DMS 273 (cell line): ENCODE data around the gene TNFRSF19.

ENCODE experiments used
- DNase-seq: peaks from one replicate; lab custom pipeline; 2025; ENCODE audit not compliant: unreplicated experiment; lab: John Stamatoyannopoulos, UW

TNFRSF19 gene

DNA sequence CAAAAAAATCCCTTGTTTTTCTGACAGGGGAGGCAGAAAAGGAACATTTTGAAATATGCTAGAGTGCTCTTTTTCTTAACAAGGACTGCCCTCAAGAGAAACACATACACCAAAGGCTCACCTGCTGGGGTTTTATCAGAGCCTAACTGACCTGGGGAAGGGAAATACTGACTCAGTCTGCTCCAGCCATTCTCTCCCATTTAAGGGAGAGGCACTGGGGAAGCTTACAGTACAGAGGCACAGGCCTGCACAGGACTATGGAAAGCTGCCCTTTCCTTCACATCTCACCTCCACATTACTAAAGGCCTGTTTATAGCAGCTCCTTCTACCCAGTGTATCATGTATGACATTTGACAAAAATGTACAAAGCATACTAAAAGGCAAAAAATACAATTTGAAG, 30.3 kb downstream of the TNFRSF19 start:
- DNase-seq = no peak

DNA sequence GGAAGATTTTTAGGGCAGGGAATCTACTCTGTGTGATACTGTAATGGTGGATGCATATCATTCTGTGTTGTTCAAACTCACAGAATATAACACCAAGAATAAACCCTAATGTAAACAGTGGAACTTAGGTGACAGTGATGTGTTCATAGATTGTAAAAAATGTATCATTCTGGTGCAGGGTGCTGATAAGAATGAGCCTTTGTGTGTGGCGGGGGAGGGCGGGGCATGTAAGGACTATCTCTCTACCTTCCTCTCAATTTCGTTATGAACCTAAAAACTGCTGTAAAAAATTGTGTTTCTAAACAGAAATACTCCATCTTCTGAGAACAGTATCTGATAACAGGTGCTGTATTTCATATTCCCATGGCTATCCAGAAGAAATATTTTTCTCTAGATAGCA, 35.6 kb downstream of the TNFRSF19 start:
- no peak for DNase-seq

DNA sequence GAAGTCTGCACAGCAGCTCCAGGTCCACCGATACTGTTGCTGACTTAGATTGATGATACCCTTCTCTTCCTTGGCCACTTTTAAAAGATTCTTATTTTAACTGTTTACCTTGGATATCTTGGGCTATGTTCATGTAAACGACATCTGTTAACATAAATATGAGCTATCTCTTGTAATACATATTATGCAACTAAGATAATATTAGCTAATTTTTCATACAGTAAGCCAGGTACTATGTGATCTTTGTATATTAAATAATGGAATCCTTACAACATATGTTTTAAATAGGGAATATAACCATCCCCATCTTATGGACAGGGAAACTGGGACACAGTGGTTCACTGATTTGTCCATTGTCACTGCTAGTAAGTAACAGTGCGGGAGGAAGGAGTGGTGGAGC, 37.9 kb downstream of the TNFRSF19 start:
- DNase-seq = no peak

DNA sequence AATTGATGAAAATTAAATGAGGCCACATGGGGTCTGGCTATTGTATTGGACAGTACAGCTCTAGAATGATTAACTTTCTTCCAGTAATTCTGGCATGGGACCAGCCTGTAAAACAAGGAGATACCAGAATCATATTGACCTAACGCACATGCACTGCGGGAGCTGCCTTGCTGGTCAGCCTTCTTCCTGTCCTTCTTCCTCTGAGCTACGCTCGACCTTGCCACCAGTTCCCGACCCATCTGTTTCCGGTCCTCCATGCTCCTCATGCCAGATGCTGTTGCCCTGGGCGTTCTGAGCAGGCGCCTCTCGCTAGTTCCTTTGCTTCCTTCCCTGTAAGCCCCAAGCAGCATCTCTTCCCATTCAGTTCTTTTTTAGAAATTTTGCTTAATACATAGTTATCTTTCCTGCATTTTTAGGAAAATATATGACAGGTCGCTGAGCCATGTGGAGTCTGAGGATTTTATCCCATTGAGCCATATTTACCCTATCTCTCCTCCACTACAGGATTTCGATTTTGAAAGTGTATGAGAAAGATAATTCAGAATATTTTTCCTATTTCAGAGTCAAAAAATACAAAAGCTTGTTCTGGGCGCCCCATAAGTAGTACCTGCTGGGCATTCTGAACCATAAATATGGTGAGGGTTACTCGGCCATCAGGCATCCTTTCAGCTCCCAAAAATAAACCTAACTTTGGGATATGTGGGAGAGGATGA, 38.6 kb downstream of the TNFRSF19 start:
- peak; percentile 90 for DNase-seq

DNA sequence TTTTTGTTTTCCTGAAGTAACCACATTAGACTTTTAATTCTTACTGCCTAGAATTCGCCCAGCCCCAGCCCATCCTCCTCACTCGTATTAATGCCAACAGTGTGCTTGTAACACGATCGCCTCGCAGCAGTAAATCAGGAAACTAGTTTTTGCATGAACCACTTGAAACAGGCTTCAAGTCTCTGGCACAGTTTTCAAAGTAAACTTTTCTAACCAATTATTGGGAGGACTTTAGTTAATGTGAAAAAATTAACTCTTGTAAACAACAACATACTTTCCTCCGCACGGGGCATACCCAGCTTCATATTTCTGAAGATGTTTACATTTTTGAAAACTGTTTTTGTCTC, 39.2 kb downstream of the TNFRSF19 start:
- DNase-seq = peak; percentile 76

GRCh38 chr13:23609874-23610576, 39.8 kb downstream of the TNFRSF19 start:
- peak; percentile 38 for DNase-seq

- peak; percentile 34 for DNase-seq
These were observed 40.8 kb downstream of the TNFRSF19 start for GRCh38 chr13:23610966-23611491.

DNA sequence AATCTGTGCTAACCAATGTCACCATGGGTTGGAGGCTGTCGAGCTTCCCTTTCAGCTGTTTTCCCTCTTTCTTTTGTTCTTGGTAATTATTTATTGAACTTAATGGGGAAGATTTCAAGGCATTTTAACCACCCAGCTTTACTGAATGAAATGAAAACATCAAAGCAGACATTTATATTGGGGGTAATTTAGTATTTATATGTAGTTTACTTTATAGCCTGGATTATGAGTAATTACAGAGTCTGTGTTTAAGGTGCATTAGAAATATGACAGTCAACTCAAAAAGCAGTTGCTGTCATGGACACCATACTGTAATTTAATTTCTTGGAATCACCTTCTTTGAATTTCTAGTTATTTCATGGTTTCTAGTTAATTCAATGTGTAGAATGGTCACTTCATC, 42.0 kb downstream of the TNFRSF19 start:
- DNase-seq = no peak

DNA sequence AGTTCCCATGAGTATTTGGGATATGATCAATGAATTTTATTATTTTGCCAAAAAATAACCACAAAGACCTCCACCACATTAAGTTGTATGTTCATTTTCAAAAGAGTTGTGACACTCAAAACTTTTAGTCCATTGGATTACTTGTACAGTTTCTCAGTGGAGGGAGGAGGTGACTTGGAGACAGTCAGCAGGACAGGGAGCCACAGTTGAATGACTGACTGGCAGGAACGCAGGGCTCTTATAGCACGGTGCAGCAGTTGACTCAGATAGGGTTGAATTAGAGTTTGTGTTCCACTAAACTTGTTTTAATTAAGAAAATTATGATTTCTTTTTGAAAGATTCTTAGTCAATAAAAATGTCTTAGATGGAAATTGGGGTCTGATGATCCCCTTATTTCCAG, 42.5 kb downstream of the TNFRSF19 start:
- DNase-seq = no peak

DNA sequence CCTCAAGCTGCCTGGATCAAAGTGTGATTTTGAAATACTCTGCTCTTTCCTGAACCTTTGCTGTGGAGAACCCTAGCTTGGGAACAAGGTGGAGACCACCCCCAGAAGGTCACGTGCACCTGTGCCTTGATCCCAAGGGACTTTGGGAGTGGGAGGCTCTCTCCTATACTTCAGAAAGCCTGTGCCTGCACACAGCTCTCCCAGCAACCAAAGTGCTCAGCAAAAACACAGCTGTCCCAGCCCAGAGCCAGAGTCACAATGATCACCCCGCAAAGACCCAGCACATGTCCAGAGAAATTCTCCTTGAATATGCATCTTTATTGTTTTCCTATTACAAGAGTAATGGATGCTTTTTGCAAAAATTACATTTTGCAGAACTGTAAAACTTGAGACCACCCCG, 43.4 kb downstream of the TNFRSF19 start:
- no peak for DNase-seq

DNA sequence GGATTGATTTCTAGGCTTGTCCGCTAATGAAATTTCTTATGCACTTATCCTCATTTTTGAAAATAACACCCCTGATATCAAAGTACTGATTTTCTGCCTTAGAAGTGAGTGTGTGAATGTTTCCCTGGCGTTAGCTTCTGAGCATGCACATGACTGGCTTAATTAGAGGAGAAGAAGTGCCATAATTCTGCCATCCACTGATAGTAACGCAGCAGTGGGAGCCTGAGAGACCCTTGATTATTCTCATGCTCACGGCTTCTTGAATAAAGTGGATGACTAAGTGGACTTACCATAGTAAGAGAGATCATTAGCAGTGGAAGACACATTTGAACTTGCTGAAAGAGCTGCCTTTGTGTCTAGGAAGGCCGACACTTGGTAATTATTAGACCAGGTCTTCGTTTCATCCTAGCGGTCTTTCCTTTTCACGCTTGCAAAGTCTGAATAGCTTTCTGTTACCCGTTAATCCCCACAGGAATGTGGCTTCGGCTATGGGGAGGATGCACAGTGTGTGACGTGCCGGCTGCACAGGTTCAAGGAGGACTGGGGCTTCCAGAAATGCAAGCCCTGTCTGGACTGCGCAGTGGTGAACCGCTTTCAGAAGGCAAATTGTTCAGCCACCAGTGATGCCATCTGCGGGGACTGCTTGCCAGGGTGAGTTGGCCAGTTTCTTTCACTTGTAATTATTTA, 45.3 kb downstream of the TNFRSF19 start:
- DNase-seq = no peak

- no peak for DNase-seq
These were observed 46.0 kb downstream of the TNFRSF19 start for GRCh38 chr13:23616228-23616627.

GRCh38 chr13:23617551-23618024, 47.4 kb downstream of the TNFRSF19 start:
- DNase-seq = peak; percentile 62

DNA sequence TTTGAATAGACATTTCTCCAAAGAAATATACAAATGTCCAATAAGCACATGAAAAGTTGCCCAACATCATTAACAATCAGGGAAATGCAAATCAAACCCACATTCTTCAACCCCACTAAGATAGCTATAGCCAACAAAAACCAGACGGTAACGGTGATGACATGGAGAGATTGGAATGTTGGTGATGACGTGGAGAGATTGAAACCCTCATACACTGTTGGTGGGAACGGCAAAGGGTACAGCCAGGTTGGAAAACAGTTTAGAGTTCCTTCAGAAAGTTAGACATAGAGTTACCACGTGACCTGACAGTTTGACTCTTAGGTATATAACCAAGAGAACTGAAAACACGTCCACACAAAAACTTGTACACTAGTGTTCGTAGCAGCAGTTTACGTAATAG, 48.1 kb downstream of the TNFRSF19 start:
- peak; percentile 24 for DNase-seq

DNA sequence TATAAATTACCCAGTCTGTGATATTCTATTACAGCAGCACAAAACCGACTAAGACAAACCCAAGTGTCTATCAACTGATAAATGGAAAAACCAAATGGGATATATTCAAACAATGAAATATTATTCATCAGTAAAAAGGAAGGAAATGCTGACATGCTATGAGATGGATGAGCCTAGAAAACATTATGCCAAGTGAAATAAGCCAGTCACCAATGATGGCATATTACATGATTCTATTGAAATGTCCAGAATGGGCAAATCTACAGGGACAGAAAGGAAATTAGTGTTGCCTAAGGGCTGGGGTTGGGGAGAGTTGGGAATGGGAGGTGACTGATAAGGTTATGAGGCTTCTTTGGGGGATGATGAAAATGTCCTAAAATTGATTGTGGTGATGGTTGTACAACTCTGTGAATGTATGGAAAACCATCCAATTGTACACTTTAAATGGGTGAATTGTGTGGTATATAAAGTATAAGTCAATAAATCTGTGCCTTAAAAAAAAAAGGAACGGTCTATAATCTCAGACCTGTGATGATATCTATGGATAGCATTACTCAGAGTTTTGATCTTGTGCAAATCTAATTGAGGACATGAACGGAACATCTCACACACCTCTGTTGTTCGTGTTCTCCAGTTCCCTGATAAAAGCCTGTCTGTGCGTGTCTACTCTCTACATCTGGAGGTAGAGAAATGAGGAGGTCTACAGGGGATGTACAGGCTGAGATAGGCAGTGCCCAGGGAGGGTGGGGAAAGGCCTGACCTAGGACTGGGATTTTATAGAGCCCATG, 49.0 kb downstream of the TNFRSF19 start:
- DNase-seq = no peak

DNA sequence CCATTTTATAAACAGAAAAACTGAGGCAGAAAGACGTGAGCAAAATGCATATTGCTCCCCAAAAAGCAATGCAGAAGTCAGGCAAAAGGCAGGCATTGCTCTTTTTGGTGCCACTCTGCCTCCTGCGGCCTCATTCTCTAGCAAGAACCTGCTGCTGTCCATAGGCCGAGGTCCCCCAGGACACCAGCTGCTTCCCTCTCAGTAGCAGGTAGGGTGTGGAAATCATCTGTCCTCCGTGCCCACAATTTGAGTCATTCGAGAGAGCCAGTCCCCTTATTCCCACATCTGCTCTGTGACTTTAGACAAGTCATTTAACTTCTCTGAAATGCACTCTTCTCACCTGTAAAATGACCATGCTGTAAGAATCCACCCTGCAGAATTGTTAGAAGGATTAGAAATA, 50.0 kb downstream of the TNFRSF19 start:
- no peak for DNase-seq

DNA sequence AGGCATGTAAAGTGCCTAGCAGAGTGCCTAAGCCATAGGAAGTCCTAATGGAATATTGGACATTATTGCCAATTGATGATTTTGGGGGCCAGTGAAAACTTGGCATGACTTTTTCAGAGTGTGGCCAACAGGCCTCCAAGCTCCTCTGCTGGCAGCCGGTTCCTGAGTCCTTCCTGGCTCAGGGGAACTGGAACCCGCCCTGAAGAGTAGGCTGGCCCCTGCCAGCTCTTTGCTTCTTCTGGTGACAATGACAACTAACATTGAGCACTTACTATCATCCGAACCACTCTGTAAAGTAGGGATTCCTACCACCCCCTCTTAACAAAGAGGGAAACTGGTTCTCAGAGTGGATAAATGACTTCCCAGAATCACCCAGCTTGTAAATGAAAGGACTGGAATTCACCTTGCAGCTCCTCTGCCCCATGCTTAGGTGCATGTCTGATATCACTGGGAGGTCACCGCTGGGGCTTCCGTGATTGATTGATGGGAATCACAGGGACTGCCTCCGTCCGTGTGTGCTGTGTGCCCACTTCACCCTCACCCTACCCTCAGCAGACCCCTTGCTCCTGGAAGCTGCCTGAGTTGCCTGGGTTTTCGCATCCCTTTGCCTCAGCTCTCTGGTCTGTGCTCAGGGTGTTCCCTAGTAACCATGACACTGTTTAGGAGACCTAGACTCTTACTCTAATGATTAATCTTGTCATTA, 50.6 kb downstream of the TNFRSF19 start:
- no peak for DNase-seq

GRCh38 chr13:23621316-23621645, 51.1 kb downstream of the TNFRSF19 start:
- DNase-seq = no peak

DNA sequence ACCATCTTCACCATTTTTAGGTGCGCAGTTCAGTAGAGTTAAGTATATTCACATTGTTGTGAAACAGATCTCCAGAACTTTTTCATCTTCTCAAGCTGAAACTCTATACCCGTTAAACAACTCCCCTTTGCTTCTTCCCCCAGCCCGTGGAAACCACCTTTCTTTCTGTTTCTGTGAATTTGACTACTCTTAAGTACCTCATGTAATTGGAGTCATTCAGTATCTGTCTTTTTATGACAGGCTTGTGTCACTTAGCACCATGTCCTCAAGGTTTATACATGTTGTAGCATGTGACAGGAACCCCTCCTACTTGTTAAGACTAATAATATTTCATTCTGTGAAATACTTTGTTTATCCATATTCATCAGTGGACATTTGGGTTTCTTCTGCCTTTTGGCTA, 52.8 kb downstream of the TNFRSF19 start:
- no peak for DNase-seq

- DNase-seq = no peak
These were observed 53.2 kb downstream of the TNFRSF19 start for GRCh38 chr13:23623394-23623793.

DNA sequence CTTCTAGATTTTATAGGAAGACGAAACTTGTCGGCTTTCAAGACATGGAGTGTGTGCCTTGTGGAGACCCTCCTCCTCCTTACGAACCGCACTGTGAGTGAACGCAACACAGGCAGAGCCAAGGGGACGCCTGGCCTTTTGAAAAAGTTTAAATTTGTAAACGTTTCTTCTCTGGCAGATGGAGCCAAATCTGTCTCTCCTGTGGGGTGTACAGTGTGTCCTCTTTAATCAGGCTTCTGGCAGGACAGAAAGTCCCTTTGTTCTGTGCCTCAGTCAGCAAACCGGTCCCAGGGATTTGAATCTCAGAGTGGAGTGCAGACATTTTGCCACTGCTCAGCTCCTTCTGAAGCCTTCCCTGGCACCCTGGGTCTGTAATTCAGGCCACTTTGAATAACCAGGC, 56.5 kb downstream of the TNFRSF19 start:
- no peak for DNase-seq
